Stimulated activated CD4-positive, alpha-beta T cell treated with anti-CD3 and anti-CD28 coated beads, Interleukin-15, amount 100 ng/mL, for 48 hours (primary cell): ENCODE results near the gene RNF141.

Experiments used
- DNase-seq, 2 donors: peaks; one replicate each; pipeline ENCODE4 v3.0.0-alpha.2; 2020; ENCODE audit warnings: low read depth in 2 of 2

Gene RNF141

DNA sequence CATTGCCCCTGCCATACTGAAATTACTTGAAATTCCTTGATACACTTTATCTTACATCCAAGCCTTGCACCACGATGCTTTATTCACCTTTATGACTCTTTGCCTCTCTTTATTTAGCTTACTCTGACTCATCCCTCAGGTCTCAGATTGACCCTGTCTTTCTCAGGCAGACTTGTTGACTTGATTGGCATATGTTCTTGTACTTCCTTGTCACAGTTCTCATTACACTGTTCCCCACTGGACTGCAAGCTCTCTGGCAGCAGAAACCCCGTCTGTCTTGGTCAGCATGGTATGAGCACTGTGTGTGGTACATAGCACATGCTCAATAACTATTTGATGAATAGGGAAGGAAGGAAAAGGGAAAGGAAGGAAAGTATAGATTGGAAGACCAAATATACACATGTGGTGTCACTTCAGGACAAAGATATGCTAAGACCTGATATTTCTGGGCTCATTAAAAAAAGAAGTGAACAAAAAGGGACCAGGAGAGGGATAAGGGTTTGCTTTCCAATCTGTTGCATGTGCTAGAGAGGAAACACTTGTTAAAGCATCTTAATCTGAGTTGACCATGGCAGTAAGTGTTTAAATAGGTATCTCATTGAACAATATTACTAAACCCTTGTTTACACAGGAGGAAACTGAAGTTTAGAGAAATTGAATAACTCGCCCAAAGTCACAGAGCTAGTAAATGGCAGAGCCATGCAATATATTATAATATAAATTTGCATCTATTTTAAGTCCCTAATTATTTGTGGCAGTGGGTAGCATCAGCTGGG is 20.2 kb upstream of the RNF141 start:
- no peak for DNase-seq

DNA sequence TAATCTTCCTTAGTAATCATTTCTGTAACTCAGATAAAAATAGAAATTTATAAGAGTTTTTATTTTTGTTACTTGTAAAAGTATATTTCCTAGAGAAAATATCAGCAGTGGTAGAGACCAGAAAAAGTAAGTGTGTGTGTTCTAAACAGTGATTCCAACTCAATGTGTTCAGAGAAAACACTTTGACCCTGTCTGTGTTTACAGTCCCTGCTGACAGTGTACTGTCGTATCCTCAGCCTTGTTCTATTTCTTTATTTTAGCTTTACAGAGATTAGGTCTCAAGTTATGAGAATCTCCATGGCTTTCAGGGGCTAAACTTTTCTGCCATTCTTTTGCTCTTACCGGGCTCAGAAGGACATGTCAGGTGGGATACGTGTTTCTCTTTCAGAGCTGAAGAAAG is 17.3 kb upstream of the RNF141 start:
- DNase-seq: no peak

DNA sequence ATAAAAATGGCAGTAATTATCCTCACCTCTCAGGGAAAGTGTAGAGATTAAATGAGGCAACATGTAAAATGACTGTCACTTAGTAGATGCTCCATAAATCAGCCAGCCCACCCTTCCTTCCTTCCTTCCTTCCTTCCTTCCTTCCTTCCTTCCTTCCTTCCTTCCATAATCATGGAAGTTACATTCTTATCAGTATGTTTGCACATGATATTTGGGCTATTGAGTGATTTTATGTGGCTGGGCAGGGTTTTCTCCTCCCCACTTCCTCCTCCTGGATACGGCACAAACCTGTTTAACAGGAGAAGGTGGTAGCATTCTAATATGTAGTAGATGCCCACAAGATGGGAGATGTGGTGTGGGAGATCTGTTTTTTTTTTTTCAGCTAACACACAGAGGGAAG is 15.6 kb upstream of the RNF141 start:
- DNase-seq: no peak

DNA sequence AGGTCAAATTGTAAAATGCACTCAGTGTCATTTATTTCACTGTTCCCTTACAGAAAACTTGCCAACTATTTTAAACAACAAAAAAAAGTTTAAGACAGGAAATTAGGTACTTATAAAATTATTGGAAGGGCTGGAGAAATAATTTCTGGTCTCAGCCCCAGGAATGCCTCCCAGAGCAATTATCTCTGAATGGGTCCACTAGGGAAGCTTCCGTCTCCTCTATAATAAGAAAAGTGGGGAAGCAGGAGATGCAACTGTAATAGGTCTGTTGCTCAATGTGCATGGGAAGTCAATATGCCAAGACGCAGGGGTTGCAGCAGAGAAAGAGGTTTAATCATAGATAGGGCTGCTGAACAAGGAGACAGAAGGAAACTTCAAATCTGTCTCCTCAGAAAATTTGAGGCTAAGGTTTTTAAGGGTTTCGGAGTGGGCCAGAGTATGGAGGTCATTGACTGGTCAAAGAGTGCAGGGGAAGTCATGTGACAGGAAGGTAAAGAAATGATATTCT is 10.9 kb upstream of the RNF141 start:
- DNase-seq: no peak

DNA sequence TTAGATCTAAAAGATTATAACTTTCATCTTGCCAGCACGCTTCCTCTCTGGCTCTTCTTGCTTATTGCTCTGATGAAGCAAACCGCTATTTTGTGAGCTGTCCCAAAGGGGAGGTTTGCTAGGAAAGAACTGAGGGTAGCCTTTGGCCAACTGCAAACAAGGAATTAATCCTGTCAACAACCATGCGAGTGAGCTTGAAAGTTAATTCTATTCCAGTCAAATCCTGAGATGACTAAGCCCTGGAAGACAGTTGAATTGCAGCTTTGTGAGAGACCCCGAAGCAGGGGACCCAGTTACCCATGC is 10.3 kb upstream of the RNF141 start:
- DNase-seq: no peak

DNA sequence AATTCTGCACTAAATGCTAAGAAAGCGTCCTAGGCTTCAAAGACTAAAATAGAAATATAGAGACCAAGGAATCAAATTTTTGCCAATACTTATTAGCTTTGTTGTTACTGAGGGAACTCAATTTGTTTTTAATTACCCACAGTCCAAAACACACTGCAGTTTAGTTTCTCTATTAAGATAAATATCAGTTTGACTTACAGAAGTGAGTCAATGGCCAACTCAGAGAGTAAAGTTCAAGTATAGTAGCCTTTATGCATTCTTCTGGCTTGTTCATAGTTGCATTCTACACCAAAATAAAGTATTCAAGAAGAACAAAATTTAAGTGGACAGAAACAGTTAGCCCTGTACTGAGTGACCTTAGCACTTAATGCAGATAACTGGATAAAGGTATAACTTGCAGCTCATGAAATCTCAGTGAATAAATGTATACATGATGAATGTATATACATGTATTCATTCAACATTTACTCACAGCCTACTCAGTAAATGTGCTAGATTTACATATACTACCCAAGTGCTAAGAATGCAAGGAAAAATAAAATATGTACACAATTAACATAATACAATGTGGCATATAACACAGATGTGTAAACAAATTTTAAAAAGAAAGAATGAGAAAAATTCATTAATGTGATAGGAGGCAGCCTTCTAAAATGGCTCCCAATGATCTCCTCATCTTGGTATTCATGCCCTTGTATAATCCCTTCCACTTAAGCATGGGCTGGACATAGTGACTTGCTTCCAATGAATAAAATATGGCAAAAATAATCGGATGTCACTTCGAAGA is 9.7 kb upstream of the RNF141 start:
- no peak for DNase-seq

DNA sequence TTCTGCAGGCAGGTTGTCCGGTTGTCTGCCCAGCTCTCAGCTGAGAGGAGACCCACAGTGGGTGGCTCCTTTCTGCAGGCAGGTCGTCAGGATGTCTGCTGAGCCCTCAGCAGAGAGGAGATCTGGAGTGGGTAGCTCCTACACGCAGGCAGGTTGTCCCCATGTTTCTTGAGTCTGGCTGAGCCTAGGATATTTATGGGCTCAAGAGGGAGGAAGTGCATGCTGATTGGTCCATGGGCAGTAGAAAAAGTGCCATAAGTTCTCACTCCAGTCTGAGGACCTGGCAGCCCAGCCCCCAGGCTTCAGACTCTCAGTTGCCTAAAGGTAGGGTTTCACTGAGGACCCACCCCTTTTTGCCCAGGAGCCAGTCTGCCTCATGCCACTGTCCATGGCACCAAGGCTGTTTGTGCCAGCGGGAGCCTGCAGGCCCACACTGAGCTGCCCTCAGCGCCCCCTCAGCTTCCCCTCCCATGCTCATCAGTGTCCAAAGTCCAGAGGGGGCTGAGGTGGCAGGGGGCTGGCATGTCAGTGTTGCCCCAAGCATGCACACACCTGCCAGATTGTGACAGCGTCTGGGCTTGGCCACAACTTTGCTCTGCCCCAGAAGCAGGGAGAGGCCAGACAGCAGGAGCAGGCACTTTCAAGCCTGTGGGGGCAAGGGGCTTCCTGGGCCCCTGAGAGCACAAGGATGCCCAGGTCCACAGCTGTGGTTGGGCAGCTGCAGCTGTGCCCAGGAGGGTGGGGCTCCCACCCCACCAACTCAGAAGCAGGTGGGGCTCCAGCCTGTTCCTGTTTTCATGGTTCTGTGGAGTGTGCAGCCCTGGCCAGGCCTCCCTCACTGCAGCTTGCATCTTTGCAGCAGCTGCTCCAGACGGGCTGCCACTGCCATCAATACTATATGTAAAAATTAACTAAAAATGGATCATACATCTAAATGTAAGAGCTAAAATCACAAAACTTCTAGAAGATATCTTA is 3.8 kb upstream of the RNF141 start:
- no peak for DNase-seq

DNA sequence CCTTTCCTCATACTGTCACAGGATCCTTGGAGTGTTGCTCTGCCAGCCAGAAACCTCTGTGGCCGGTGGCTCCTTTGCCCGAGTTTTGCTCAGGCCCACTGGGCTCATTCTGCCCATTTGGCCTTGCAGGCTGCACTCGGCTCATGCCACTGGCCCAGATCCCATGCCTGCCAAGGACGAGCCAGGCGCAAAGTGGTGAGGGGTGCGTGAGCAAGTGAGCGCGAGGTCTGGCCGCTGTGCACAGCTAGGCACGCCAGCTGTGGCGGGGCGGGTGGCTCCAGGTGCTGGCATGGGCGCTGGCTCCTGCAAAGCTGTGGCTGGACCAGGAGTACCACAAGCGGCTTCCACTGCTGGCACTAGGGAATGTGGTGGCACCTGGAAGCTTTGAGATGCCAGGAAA is 2.8 kb upstream of the RNF141 start:
- no peak for DNase-seq

DNA sequence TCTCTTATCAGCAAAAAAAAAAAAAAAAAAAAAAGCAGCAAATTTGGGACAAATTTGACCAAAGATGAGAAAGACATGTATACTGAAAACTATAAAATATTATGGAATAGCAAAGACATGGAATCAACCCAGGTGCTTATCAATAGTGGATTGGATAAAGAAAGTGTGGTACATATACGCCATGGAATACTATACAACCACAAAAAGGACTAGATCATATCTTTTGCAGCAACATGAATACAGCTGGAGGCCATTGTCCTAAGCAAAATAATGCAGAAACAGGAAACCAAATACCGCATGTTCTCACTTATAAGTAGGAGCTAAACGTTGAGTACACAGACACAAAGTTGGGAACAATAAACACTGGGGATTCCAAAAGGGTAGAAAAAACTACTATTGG is 1.8 kb upstream of the RNF141 start:
- no peak for DNase-seq

DNA sequence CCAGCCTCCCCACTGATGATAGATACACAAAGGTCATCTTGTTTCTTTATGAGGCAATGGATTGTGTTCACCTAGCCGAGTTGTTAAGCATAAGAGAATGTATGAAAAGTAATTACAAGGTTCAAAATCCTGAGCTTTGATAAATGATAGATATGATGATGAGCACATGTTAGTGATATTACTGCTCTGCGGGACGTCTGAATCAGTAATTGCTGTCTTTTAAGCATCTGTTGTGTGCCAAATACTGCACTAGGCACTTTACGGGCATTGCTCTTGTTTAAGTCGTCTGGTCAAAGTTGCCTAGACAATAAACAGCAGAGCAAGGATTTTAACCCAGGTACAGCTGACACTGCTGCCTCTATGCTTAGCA is 559 bp upstream of the RNF141 start:
- no peak for DNase-seq

DNA sequence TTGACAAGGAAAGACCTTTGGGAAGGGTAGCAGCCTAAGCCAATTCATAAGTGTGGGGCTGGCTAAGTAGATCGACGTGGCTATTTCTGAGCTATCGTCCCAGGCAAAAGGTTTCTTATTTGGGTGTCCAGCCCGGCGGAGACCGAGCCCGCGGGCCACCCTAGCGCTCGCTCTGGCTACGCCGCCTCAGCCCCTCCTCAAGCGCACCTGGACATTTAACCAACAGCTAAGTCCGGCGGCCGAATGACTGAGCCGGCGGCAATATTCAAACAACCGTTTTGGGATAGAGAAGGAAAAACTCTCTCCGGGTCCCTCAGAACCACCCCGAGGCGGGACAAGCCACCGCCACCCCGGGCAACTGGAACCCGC is 457 bp downstream of the RNF141 start:
- no peak for DNase-seq

DNA sequence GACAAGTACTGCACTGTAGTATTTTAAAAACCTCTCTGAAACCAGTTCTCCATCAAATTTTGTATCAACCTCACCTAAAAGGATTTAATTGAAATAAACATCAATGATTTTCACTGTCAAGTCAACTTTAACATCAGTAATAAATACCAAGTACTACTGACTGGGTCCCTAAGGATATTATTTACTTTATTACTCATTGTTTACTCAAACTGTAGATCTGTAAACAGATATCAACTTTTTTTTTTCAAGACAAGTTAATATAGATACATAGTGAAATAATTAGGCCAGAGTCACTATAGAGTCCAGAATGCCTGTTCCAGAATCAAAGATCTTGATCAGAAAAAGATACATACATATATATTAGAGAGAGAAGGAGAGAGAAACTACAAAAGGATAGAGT is 1.6 kb downstream of the RNF141 start:
- no peak for DNase-seq

DNA sequence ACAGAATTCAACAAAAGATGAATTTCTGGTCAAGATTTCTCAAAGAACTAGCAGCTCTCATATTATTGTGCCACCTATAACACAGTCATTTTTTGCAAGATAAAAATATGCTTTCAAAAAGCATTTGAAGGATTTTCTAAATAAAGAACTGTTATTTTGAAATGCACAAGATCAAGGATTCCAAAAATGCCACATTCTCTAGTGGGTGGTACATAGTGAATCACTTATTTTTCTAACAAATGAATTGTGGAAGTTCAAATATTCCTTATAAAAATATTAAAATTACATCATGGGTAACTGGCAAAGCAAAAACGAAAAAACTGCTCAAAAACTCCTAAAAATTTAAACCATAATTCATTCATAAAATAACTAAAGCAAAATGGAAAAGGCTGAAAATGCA is 2.1 kb downstream of the RNF141 start:
- DNase-seq: no peak

DNA sequence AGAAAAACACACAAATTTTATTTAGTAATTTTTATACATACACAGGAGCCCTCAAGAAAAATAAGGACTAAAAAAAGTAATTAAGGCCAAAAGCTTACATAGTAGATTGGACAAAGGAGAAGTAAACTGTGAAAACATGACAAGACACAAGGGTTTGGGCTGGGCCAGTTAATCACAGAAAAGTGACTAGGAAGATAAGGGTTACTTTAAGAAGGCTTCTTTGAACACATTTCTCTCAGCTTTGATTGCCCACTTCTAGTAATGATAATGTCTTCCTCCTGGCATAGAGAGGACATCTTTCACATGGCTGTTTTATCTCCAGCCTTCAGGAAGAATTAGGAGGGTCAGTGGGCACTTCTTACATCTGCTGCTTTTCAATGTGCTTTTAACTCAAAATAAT is 3.4 kb downstream of the RNF141 start:
- no peak for DNase-seq

DNA sequence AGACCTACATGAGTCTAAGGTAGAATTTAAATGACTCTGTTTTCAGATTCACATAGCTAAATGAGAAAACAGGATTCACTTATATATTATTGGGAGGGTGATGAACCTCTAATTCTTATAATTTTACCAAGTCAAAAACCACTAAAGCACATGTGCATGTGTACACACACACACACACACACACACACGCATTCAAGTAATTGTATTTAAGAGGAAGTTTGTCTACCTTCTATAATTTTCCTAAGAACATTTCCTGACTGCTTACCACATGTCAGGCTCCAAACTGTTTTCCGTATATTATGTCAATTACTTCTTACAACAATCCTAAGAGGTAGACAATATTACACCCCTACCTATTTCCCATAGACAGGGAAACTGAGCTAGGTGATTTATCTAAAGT is 6.7 kb downstream of the RNF141 start:
- no peak for DNase-seq

DNA sequence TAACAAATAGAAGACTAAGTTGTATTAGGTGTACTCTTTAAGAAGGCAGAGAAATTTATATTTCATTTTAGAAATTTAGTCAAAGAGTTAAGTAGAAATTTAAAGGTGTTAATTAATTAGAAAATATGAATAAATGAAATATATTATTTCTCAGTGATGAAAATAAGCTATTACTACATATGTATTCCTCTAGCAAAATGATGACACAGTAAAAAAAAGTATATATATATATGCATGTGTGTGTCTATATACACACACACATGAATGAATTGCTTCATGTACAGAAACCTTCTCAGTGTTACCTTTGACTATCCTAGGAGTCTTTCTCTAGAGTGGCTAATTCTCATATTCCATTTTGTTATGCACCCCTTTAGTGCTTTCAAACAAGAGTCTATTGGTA is 7.7 kb downstream of the RNF141 start:
- no peak for DNase-seq

DNA sequence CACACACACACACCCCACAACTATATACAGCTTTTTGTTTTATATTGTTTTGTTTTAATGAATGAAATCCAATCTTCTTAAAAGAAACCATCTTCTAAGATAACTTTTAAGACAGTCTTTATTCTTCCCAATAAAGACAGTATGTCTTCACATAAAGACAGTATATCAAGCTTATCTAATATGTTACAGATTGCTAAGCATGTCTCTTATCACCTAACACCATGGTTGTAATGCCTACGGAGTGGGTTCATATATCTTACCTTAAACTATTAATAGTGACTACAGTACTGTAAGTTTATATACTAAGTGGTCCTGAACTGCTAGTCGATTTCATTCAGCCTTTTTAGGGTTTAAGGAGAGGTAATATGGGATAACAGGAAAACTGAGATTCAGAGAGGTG is 8.5 kb downstream of the RNF141 start:
- no peak for DNase-seq

DNA sequence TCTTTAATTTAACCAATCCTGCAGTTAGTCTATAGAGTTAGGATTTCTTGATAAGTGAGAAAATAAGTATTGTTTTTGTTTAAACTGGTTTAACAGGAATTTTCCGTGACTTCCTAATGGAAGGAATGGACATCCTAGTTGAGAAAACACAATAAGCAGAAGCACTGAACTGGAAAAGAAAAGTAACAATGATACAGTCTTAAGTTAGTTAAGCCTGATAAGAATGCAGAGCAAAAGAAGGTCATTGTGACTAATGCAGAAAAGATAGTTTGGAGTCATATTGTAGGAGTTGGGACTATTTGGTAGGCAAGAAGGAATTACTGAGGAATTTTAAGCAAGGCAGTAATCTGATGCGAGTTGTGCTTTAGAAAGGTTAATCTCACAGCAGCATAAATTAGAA is 11.7 kb downstream of the RNF141 start:
- no peak for DNase-seq

DNA sequence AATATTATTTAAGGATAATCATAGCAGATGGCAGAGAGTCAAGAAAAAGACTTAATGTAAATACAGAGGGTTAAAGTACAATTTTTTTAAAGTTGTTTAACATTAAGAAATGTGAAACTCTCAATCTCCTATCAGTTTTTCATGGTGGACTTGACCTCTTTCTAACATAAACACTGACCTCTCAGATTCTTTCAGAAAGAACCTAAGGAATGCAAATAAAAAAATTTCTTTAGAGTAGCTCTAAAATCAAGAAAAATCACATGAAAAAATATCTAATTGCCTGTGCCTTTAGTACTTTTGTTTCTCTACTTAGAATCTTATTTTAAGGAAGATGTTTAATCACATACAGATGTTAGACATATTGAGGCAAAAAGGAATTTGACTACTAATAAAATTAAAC is 12.9 kb downstream of the RNF141 start:
- no peak for DNase-seq

DNA sequence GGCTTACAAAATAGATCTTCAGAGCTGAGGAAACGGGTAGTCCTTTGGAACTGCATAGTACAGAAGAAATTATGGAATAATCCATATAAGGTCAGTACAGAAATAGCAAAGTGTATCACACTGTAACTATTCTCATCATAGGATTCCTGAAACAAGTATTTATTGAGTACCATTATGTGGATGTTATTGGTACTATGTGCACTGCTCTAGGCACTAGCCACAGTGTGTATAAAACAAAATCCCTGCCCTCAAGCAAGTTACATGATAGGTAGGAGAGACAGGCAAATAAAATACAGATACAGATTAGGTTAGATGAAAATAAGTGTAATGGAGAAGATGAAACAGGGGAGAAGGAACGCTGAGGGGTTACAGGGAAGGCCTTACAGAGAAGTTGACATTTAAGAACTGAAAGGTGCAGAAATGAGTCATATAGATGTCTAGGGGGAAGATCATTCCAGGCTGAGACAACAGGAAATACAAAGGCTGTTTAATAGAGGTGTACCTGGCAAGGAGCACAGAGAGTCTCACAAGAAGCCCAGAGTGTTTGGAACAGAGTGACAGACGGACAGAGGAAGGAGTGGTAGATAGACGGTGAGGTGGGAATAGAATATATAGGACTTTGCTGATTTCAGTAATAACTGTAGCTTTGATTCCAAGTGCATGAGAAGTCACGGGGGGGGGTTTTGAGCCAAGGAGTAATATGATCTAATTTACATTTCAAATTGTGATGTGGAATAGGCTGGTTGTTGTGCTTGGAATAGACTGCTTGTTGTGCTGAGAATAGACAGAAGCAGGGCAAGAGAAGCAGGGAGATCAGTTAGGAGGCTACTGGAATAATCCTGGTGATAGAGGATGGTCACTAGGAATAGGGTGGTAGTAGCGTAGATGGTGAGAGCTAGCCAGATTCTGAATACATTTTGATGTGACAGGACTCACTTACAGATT is 13.7 kb downstream of the RNF141 start:
- no peak for DNase-seq

DNA sequence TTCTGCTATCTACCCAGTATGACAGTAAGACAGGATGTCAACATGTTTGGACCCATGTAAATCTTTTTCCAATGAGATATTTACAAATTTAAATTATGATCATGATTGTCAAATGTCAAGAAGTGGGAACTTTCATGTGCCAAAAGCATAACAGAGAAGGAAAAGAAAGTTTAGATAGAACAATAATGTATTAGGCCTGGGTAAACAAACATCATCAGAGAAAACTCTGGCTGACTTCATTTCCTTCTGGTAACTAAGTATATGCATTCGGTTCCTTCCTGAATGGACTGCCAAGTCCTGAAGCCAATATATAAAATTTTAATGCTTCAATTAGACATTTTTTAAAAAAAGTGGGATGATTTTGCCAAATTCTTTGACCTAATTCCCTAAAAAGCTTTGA is 16.5 kb downstream of the RNF141 start:
- DNase-seq: no peak
